Colon (tissue), 2 donors: Measurements from ENCODE around the gene CHURC1.

ENCODE experiments used
- FAIRE-seq: peaks from 2 replicates; lab custom pipeline; 2012; peaks lifted over from hg19 to GRCh38; lab: Jason Lieb, UNC
- donor health status: control.
- donor health status: control.

The CHURC1 gene

GRCh38 chr14:64914237-64915028, at the start of gene CHURC1:
Gene CHURC1, plus strand, starts transcription at chr14:64914455. Its CDS starts 41 bp downstream, at chr14:64914496.
- FAIRE-seq: no peak

DNA sequence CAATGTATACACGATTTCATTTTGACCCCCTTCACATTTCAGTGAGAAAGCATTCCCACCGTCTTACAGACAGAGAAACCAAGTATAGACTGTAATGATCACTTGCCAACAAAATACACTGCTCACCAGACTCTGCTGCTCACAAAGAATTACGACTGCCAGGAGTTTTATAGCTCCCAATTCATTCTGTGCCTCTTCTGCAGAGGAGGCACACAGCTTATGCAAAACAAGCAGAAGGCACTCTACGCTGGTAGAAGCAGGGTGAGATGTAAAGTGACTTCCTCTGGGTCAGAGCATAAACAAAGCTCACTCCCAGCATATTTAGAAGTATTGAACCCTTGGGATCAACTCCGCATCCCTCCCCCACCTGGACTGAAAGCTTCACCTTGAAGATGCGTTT, 49.1 kb upstream of the CHURC1 start:
- FAIRE-seq: no peak

DNA sequence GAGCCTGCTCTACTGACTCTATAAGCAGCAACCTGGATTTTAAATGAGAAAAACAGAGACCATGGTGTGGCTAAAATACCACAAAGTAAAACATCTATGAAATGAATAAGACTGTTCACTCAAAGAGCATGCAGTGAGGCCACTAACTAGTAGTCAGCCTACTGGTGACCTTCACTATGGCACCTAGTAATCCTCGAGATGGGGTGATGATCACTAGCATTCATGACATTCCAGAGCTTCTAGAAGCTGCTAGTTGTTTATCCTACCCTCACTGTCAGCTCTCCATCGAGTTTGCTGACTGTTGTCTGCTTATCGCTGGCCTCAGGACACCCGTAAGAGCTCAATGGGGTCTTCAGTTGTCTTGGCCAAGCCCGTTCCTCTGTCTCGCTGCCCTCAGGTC, 48.3 kb upstream of the CHURC1 start:
- no peak for FAIRE-seq

DNA sequence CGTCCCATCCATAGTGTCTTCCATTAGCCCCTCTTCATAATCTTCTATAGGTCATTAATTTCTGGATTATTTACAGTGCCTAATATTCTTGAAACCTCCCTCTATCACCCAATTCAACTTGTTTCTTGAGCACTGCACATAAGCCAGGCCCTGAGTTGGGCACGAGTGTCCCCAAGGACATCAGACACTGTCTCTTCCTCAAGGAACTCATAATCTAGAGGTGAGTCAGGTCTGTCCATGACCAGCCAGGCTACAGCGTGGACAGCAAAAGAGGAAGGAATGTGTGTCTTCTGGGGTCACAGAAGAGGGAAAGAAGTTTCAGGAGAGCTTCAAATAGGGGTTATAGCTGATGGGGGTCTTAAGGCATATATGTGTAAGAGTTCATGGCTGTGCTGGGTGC, 47.1 kb upstream of the CHURC1 start:
- FAIRE-seq: no peak

GRCh38 chr14:64868379-64868778, 45.9 kb upstream of the CHURC1 start:
- FAIRE-seq: no peak

GRCh38 chr14:64868841-64869240, 45.4 kb upstream of the CHURC1 start:
- no peak for FAIRE-seq

DNA sequence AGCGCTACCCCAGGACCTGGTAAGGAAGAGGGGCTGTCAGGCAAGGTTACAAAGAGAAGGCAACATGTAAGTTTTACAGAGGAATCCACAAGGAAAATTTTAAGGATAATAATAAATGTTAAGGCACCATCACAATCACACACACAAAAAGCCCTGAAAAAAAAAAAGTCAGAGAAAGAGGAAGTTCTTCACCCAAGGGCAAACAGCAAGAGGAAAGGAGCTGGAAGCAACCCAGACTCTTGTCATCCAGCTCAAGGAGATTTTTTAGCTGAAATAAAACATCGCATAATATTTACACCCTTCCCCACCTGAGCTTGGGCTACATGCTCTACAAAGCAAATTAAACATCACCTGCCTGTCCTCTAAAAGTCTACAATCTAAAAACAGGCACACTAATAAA, 44.1 kb upstream of the CHURC1 start:
- FAIRE-seq: no peak

- FAIRE-seq: no peak
Observed at GRCh38 chr14:64871344-64871743, 42.9 kb upstream of the CHURC1 start.

DNA sequence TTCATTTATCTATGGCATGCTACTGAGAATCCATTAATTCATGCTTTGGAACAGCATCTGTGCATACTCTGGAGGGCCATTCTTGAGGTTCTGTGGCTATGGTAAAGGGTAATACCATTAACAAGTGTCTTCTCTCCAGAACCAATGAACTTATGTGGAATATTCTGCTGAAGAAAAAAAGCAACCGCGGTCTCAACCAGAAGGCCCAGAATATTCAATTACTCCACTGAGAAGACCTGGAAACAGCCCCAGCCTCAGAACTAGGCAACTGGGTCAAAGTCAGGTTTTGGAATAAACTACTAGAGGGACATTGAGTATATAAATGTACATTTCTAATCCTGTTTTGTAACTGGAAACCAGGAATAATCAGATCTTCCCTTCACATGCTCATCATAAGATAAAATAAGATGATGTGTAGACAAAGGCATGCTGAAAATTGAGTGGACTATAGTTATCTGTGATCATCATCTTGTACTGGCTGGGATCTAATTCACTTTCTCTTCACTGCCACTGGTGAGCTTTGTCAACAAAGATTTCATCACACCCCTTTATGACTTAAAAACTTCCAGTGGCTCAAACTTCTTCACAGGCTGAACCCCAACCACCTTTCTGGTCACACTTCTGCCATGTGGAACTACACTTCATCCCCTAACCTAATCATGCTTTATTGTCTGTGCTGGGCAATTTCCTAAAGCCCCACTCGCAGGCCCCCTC, 40.6 kb upstream of the CHURC1 start:
- FAIRE-seq: no peak

DNA sequence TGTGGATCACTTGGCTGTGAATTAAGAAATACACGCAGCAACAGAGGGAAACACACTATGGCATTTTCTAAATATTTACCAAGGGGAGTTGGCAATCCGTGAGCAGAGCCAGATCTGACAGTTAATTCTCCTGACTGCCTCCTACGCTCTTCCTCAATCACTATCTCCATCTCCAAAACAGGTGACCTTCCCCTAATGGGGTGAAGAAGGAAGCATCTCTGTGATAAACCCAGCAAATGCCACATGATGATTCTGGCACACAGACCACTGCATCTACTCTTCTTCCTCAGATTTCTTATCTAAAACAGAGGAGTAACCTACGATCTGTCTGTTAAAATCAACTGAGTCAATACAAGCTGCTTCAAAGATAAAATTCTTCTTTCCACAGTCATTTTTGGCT, 38.9 kb upstream of the CHURC1 start:
- no peak for FAIRE-seq

DNA sequence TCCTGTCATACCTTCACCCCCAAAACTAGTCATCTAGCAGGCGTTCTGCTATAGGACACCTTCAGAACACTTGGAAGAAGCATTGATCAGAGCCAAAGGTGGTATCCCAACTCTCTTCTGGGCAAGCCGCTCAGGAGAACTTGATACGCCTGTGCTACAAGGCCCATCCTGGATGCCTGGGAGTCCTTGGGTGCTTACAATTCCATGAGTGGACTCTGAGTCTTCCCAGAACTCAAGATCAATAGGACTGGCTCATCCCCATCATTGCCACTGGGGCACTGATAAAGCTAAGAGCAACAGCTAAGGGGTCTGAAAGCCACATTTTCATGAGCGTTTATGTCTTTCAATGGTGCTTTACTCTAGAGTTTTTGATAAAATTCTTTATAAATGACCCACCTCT, 36.4 kb upstream of the CHURC1 start:
- no peak for FAIRE-seq

- FAIRE-seq: no peak
Observed at GRCh38 chr14:64878837-64879634, 35.2 kb upstream of the CHURC1 start.

GRCh38 chr14:64879635-64880220, 34.5 kb upstream of the CHURC1 start, which contains the start of gene SPTB:
Gene SPTB, minus strand, starts transcription at chr14:64879907. Its CDS starts 56,813 bp downstream, at chr14:64823094.
- FAIRE-seq: no peak

DNA sequence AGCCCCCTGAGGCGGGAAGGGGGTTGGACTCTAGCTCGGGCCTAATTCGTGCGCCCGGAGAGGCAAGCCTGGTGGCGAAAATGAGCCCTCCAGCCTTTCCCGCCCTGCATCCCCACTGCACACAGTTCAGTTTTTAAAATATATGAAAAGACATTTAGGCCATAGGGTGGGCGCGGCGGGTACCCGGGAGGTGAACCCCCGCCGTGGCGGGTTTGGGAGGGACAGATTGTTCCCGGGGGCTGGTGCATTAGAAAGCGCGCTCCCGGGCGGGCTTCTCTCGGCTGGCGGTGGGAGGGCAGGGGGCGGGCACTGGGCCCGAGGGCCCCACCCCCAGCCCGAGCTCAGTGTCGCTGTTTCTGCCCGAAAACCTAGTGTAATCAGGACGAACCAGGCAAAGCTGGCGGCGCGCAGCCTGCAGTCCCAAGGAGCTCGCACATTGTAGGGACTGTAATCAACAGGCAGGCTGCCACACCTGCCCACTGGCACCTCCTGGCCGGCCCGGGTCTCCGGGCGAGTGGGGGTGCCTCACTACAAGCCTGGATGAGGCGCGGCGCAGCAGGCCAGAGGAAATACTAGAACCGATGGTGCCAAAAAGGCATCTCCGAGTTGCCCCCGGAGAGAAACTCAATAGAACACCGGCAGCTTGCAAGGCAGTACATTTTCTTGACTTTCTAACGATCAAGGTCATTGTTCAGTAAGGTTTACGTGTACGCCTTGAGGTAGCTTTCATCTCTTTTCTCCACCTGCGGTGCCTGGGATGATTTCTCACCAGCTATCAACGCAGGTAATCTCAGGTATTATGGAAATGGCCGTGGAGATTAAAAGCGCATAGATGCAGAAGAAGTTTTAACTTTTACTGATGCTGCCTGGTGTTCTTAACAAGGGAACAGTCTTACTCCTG, 33.8 kb upstream of the CHURC1 start:
- FAIRE-seq: no peak

GRCh38 chr14:64885559-64885958, 28.7 kb upstream of the CHURC1 start:
- no peak for FAIRE-seq

- no peak for FAIRE-seq
Observed at GRCh38 chr14:64889352-64889751, 24.9 kb upstream of the CHURC1 start.

DNA sequence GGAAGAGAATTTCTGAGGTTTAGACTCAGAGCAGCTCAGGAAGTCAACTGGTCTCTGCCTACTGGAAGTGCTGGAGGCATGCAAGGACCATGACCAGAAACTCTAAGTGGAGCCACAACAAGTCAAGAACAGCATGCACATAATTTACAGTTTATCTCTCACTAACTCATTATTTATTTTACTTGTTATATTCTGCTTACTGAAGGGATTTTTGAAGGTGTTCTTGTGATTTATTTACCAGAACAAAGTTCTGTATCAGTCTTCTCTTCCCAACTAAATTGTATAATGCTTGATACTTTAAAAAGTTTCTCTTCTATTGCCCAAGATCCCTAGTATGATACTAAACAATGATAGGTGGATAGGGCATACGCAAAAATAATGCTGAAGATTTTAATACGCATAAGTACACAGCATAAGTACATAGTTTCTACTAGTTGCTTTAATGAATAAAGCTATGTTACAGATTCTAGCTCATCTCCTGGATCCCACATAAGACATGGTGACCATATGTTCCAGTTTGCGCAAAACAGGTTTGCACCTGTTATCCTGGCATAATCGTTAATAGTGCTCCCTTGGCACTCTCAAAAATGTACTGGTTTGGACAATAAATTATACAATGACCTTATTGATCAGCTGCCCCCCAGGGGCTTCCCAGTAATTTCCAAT, 22.9 kb upstream of the CHURC1 start:
- FAIRE-seq: no peak

- no peak for FAIRE-seq
Observed at GRCh38 chr14:64891839-64892375, 22.3 kb upstream of the CHURC1 start.

DNA sequence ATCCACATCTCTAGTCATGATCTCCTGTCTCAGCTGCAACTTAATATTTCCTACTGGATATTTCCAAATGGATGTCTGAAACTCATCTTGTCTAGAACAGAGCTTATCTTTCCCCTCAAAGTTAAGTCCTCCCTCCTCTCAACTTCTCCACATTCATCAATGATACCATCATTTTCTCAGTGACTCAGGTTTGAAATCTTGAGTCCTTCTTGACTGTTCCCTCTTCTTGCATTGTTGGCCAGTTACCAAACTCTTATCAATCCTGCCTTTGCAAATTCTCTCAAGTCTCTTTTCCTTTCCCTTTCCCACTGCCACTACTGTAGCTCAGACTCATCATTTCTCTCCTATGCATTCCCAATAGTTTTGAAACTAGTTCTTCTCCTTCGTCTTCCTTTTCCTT, 14.3 kb upstream of the CHURC1 start:
- FAIRE-seq: no peak

DNA sequence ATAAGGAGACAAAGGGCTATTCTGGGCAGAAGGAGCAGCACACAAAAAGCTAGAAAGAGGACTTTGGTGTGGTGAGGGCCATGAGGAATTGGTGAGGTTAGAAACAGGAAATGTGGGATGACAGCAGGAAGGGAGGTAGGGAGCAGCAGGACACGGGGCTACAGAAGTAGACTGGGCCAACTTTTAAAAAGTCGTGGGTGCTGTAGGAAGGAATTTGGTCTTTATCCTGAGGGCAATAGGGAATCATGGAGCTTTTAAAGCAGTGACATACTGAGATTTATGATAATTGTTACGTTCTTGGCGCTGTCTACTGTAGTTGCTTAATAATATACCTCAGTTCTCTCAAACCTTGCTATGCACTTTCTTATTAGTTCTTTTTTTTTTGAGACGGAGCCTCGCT, 8.2 kb upstream of the CHURC1 start:
- no peak for FAIRE-seq
